22Rv1 (cell line): ENCODE results near the gene DCLK3.

Source experiments
- CTCF ChIP-seq: fragments of 450-650 bp; IDR thresholded peaks from 2 replicates; pipeline ENCODE4 v1.5.1; 2017; ENCODE audit warnings: mild to moderate bottlenecking
- ZFX ChIP-seq: fragments of 450-650 bp; IDR thresholded peaks from 2 replicates; pipeline ENCODE4 v1.6.1; 2017; ENCODE audit warnings: antibody characterized with exemption, borderline replicate concordance

- TF ChIP-seq CTCF (peak; percentile 80), ZFX (no peak)
Observed at GRCh38 chr3:36700537-36701248, 63.7 kb downstream of the DCLK3 start.
